T-helper 1 cell treated with Interleukin-12 subunit alpha and Interleukin-12 subunit beta and Interleukin-4 antibody, amounts not matched to agents 30 μg/mL and 1 μg/mL, for 36 hours (primary cell): ENCODE measurements around the gene SLC34A3.

ENCODE experiments used
- H3K27ac Mint-ChIP-seq: one replicate; pipeline ENCODE4 v1.8.0; 2021; ENCODE audit warnings: mild to moderate bottlenecking, mixed read lengths
- H3K27me3 Mint-ChIP-seq: one replicate; pipeline ENCODE4 v1.8.0; 2021; ENCODE audit warnings: low read depth, mixed read lengths
- H3K36me3 Mint-ChIP-seq: one replicate; pipeline ENCODE4 v1.8.0; 2021; ENCODE audit warnings: low read depth, mixed read lengths
- H3K4me1 Mint-ChIP-seq: one replicate; pipeline ENCODE4 v1.8.0; 2021; ENCODE audit warnings: low read depth, mixed read lengths
- H3K4me3 Mint-ChIP-seq: one replicate; pipeline ENCODE4 v1.8.0; 2021; ENCODE audit warnings: mild to moderate bottlenecking, moderate library complexity, mixed read lengths
- H3K9me3 Mint-ChIP-seq: one replicate; pipeline ENCODE4 v1.8.0; 2021; ENCODE audit warnings: mixed read lengths

SLC34A3 gene

DNA sequence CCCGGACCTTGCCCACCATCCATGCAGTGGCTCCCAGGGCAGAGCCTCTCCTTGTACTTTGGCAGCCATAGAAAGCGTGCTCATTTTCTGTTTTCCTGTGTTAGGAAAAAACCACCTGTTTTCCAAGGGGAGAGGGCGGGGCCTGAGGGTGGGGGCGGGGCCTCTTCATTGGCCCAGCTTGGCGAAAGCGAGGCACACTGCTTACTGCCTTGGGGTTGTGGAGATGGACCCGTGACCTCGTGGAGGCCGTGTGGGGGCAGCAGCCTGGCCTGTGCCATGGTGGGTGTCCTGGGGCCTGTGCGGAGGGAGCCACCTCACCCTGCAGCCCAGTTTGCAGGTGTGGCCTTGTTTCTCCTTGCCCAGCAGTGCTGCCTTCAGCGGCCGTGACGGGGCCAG is 42.4 kb downstream of the SLC34A3 start:
- Mint-ChIP-seq H3K27ac (no peak overlapping the region), H3K4me1 (peaks cover 16% of the 10 kb centered on the region), H3K9me3 (no peaks in the 10 kb centered on the region), H3K36me3 (peaks cover 18% of the 10 kb centered on the region), H3K4me3 (no peak overlapping the region), H3K27me3 (no peaks in the 10 kb centered on the region)

DNA sequence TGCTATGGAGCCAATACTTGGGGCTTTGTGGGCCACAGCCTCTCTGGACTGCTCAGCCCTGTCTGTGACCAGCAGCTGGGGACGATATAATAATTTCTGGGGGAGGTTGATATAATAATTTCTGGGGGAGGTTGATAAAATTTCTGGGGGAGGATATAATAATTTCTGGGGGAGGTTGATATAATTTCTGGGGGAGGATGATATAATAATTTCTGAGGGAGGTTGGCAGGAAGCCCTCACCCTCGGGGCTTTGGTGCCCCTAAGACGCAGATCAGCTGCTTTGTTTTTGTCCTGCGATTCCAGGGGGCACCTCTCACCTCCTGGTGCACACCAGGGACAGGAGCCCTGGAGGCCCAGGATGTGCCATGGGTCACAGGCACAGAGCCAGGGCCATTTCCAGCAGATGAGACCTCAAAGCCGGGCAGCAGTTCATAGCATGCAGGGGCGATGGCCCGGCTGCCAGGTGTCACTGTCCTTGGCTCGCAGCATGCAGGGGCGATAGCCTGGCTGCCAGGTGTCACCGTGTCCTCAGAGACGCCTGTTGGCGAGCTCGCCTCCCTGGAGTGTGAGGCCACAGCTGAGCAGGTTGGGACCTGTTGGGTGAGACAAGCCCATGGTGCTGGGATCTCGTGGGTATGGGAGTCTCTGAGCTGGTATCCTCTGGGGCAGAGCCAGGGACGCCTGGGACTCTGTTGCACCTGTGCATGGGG is 43.1 kb downstream of the SLC34A3 start:
- Mint-ChIP-seq H3K27me3 (no peaks in the 10 kb centered on the region), H3K4me3 (no peak overlapping the region), H3K4me1 (peaks cover 13% of the 10 kb centered on the region), H3K36me3 (peaks cover 14% of the 10 kb centered on the region), H3K27ac (no peak overlapping the region), H3K9me3 (no peaks in the 10 kb centered on the region)

DNA sequence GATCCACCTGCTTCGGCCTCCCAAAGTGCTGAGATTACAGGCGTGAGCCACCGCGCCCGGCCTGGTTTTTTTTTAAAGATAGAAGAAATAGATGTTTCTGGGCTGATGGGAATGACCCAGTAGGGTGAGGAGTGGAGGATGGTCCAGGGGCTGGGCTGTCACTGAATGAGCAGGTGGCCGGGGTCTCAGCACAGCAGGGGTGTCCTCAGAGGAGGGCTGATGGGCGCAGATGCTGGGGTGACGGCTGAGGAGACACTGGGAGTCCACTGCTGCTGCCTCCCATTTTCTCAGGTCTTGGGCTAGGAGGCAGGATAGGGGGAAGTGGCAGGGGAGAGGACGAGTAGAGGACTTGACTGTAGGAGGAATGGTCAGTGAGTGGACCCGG is 44.5 kb downstream of the SLC34A3 start:
- Mint-ChIP-seq H3K9me3 (no peaks in the 10 kb centered on the region), H3K36me3 (peaks cover 6% of the 10 kb centered on the region), H3K4me3 (no peak overlapping the region), H3K27me3 (no peaks in the 10 kb centered on the region), H3K4me1 (peaks cover 13% of the 10 kb centered on the region), H3K27ac (no peak overlapping the region)

DNA sequence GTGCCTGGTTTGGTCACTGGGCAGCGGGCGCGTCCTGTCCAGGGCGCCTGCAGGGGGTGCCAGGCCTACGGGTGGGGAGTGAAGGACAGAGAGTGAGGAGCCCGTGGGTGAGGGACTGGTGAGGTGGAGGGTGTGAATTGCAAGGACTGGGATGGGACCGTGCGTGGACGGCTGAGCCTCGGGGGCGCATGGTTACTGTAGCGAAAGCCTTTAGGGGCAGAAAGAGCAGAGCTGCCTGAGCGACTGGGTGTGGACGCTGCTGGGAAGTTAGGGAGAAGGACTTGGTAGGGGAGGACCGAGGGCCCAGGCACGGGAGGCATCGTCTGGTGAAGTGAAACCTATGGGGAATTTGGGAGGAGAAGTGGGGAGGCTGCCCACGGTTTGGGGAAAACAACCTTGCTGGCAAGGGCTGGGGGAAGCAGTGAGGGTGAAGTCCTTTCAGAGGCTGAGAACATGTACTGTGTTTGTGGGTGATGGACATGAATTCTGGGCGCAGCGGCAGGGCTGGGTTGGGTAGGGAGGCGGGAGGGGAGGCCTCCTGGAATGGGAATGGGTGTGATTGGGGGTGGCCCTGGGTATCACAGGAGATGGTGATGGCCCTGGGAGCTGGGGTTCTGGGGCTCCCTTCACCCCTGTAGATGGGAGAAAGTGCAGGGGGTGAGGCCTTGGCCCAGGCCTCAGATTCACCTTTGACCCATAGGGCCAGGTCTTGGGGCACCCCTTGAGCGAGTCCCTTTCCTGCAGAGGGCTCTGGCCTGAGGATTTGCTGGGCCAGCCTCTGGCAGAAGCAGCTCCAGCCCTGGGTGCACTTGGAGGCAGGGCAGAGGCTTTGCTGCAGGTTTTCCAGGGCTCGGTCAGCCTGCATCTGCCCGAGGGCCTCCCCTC is 45.1 kb downstream of the SLC34A3 start:
- Mint-ChIP-seq H3K27ac (peak overlapping the region; percentile 13), H3K4me3 (peak overlapping the region; percentile 43)

DNA sequence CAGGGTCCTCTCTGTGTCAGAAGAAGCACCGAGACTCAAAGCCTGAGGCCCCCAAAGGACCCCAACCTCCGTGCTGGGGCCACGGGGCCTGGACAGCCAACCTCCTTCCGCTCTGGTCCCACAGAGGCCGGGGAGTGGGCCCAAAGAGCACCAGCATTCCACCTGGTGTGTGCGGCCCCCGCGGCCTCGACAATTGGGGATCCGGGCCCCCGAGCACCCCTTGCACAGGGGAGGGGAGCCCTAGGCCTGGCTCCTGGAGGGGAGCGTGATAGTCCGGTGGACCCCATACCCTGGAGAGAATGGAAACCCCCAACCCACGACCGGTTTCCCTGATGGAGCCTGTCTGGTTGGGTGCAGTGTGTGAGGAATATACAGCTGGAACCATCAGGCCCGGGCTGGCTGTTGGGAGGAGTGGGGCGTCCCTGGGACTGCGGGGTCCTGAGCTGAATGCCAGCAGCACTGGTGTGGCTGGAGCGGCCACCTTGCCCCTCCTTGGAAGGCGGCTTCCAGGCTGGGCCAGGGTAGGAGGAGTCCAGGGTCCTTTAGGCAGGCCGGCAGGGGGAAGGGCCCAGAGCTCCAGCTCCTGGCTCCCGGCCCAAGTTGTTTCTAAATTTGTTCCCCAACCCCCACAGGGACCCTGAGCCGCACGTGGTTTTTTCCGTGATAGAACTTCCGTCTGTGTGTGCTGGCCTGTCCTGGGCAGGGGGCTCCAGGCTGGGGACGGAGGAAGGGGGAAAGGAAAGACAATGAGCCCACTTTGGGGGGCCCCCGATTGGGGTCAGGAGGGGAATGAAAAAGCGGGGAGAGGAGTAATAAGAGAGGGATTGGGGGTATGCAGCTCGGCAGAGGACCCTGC is 46.0 kb downstream of the SLC34A3 start:
- H3K4me3 Mint-ChIP-seq, result peak overlapping the region; percentile 76
- H3K36me3 Mint-ChIP-seq, result peaks cover 4% of the 10 kb centered on the region
- H3K27ac Mint-ChIP-seq, result peak overlapping the region; percentile 67
- H3K4me1 Mint-ChIP-seq, result peaks cover 9% of the 10 kb centered on the region
- H3K27me3 Mint-ChIP-seq, result no peaks in the 10 kb centered on the region
- no peaks in the 10 kb centered on the region for H3K9me3 Mint-ChIP-seq

More for the DNA sequence above, 45.1 kb downstream of the SLC34A3 start:
- peaks cover 6% of the 10 kb centered on the region for H3K36me3 Mint-ChIP-seq
- H3K9me3 Mint-ChIP-seq, result no peaks in the 10 kb centered on the region
- peaks cover 13% of the 10 kb centered on the region for H3K4me1 Mint-ChIP-seq
- H3K27me3 Mint-ChIP-seq, result no peaks in the 10 kb centered on the region

DNA sequence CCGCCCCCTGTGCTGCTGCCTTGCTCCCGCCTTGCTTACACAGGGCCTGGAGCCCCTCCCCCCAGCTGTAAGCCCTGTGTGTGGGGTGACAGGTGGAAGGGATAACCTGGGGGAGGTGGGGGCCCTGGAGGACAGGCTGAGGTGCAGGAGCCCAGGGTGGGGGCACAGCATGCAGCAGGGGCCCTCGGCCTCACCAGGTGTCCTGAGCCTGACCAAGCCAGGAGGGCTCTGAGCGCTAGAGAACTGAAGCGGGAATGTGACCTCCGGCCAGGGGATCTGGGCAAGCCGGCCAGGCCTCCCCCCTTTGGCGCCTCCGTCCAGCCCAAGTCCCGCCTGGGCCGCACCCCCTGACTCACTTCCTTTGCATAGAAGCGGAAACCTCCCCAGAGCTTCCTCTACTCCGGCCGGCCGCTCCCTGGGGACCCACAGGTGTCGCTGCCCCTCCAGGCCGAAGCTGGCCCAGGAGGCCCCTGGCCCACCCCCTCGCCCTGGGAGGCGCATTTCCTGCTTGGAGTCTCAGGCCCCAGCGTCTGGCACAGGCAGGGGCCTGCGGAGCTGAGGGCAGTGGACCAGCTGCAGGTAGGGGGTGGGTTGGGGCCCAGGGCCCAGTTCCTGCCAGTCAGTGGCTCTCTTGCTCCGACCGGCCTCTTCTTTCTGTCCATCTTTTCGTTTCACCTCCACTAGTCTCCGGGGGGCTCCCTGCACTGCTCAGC is 46.8 kb downstream of the SLC34A3 start, which contains the start of gene TOR4A:
TOR4A (plus strand) TSS at position 398 of the 713 bp plus-strand sequence. CDS start 964 bp downstream, outside the sequence.
- Mint-ChIP-seq H3K36me3 (peaks cover 5% of the 10 kb centered on the region), H3K27ac (peak within 1 kb of the TSS; percentile 71), H3K9me3 (no peaks in the 10 kb centered on the region)

DNA sequence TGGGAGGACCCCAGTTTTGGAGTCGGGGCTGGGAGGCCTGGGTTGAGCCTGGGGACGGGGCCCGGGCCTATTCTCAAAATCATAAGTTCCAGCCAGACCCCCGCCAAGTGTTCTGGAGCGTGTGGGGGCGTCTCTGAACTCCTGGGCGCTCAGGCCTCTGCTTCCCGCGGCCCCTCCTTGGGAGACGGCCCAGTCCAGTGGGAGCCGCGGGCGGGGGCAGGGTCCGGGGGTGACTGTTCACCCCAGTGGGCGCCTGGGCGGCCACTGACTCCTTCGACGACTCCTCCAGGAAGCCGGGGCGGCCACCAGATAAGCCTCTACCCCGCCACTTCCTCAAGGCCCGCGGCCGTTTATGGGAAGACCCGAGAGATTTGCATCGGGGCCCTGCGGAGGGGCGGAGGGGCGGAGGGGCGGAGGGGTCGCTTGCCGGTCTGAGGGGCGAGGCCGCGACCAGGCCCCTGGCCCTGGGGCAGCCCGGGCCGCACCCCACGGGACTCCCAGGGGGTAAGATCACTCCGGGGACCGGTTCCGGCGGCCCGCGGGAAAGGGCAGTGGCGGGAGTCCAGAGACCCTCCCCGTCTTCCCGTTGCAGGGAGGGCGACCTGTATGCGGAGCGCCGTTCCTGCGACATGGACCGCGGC is 47.5 kb downstream of the SLC34A3 start:
- Mint-ChIP-seq H3K27me3 (no peaks in the 10 kb centered on the region), H3K36me3 (peaks cover 8% of the 10 kb centered on the region), H3K4me3 (peak overlapping the region; percentile 81), H3K4me1 (peaks cover 13% of the 10 kb centered on the region), H3K27ac (peak overlapping the region; percentile 71), H3K9me3 (no peaks in the 10 kb centered on the region)

More for the DNA sequence above, 46.8 kb downstream of the SLC34A3 start, which contains the start of gene TOR4A:
- Mint-ChIP-seq H3K4me3 (peak within 1 kb of the TSS; percentile 81), H3K27me3 (no peaks in the 10 kb centered on the region), H3K4me1 (peaks cover 10% of the 10 kb centered on the region)

DNA sequence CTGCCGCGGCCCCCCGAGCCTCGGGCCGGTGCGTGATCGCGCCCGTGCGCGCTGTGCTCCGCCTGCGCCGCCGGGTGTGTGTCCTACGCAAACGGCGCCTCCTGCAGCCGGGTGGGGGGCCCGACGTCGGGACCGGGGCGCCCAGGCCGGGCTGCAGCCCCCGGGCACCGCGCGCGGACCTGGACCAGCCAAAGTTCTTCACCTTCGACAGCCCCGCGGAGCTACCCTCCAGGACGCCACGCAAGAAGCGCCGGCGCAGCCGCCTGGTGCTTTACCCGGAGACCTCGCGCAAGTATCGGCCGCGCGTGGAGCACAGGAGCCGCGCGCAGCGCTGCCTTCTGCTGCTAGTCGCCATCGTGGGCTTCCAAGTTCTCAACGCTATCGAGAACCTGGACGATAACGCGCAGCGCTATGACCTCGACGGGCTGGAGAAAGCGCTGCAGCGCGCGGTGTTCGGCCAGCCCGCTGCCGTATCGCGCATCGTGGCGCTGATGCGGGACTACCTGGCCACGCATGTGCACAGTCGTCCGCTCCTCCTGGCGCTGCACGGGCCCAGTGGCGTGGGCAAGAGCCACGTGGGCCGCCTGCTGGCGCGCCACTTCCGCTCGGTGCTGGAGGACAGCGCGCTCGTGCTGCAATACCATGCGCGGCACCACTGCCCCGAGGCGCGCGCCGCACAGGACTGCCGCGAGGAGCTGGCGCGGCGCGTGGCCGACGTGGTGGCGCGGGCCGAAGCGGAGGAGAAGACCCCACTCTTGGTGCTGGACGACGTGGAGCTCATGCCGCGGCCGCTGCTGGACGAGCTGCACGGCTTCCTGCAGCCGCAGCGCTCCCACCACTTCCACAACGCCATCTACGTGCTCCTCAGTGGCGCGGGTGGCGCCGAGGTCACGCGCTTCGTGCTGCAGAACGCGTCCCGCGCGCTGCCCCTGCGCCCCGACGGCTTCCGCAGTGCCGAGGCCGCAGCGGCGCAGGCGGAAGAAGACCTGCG is 48.3 kb downstream of the SLC34A3 start:
- peaks cover 13% of the 10 kb centered on the region for H3K4me1 Mint-ChIP-seq
- no peak overlapping the region for H3K27ac Mint-ChIP-seq
- H3K4me3 Mint-ChIP-seq, result no peak overlapping the region
- H3K27me3 Mint-ChIP-seq, result no peaks in the 10 kb centered on the region
- no peaks in the 10 kb centered on the region for H3K9me3 Mint-ChIP-seq
- H3K36me3 Mint-ChIP-seq, result peaks cover 5% of the 10 kb centered on the region

DNA sequence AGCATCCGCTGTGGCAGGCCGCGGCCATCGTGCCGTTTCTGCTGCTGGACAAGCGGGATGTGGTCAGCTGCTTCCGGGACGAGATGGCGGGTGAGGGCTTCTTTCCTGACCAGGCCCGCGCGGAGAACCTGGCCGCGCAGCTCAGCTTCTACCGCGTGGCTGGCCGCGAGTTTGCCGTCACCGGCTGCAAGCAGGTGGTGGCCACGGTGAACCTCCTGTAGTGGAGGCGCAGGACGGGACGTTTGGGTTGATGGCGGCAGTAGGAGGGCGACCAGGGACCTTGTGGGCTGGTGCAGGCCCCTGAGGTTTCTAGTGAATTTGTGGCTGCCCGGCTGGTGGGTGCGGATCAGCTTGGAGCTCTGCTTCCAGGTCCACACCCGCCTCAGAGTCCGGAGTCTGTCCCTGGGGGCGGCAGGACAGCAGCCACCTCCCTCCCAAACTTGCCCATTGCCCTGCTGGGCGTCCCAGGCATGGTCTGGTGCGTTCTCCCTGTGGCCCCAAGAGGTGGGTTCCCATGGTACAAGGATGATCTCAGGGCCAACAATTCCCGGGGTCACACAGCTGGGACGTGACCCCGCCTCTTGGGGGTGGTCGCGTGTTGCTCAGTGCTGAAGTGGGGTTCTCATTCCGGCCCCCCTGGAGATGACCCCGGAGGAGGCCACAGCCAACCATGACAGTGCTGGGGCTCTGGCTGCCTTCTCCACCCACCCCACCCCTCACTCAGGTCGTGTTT is 49.2 kb downstream of the SLC34A3 start:
- Mint-ChIP-seq H3K36me3 (peaks cover 5% of the 10 kb centered on the region), H3K27ac (no peak overlapping the region), H3K4me3 (no peak overlapping the region), H3K27me3 (no peaks in the 10 kb centered on the region), H3K4me1 (peaks cover 11% of the 10 kb centered on the region), H3K9me3 (no peaks in the 10 kb centered on the region)

DNA sequence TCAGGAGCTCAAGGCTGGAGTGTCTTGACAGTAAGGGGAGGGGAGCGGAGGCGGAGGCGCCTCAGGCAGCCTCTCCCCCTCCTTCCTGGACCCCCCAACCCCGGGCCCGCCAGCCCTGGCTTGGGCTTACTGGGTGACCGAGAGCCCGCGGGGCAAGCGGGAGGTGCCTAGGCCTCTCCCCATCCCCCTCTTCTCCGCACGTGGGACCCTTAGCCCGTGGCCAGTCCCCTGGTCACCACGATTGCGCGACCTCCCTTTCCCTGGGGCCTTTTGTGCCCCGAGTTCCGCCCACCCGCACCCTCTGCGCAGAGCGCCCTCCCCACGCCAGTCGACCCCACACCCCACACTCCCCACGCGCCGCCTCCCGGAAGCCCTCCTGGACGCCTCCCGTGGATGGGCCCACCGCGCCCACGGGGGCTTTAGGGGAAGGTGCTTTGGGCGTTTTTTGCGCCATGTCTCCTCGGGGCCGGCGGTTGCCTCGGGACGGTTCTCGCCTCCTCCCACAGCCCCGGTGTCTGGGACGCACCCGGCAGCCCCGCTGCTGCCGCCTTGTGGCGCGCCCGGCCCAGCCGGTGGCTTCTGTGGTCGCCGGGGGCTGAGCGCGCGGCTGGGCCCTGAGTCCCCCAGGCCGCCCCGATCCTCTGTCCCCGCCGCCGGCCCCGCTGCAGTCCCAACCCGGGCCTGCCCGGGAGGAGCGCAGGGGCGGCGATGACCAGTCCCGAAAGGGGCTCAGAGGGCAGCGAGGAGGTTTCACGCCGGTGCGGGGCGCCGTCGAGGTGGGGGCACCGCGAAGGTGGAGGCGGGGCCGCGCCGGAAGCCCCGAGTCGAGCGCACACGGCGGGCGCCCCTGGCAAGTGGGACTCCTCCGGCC is 50.0 kb downstream of the SLC34A3 start:
- Mint-ChIP-seq H3K27ac (no peak overlapping the region), H3K36me3 (peaks cover 5% of the 10 kb centered on the region), H3K4me3 (no peak overlapping the region), H3K9me3 (no peaks in the 10 kb centered on the region), H3K4me1 (peaks cover 10% of the 10 kb centered on the region), H3K27me3 (no peaks in the 10 kb centered on the region)

DNA sequence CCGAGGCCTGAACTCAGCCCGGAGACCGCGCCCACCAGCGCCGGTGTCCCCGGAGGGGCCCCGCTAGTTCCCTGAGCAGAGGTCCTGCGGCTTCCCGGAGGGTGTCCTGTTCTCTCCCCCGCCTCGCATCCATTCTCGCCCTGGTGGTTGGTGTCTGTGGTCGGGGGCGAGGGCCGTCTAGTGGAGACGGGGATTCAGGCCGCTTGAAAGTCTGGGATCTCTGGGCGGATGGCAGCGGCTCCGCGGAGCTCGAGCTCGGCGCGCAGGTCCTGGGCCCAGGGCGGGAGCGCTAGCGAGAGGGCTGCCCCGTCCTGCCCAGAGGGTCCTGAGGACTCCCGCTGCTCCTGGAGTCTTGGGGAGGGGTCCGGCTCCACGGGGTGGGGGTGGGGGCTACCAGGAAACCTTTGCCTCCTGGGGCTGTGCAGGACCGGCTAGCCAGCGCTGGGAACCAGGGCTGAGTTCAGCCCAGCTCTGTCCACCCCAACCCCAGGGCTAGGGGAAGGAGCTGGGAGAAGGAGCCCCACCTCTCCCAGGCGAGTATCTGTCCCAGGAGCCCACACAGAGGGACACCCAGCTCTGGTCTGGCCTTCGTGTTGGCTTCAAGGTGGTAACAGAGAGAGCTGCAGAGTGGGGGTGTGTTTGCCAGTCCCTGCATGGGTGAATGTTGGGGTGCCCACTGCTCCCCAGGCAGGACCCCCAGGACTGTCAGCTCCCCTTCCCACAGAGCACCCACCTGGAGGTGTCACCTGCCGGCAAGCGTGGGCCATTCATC is 50.8 kb downstream of the SLC34A3 start:
- Mint-ChIP-seq H3K36me3 (peaks cover 5% of the 10 kb centered on the region), H3K9me3 (no peaks in the 10 kb centered on the region), H3K4me3 (no peak overlapping the region), H3K4me1 (peaks cover 9% of the 10 kb centered on the region), H3K27me3 (no peaks in the 10 kb centered on the region), H3K27ac (no peak overlapping the region)
